ENCODE data around the gene METTL27. TPM values are rescaled to one million over a fixed set of nuclear protein-coding genes. Genes with fewer than 3 reads are reported as not detected.
"Not testable (repeated sequence)": the region's sequence is repeated elsewhere in the genome, so short reads cannot be mapped to it uniquely, and the experiment has no call there.

The METTL27 gene
- total RNA-seq, 1 donor from 2014 or later = 10.5 TPM

GRCh38 chr7:73795188-73795587, 47.1 kb downstream of the METTL27 start:
- H3K4me1 Mint-ChIP-seq = peaks cover 14% of the 10 kb centered on the region
- not testable (repeated sequence) for H4K20me1 ChIP-seq (ENCODE audit: low read depth); H3K9ac ChIP-seq; H2AFZ ChIP-seq (replicated peaks); H3F3A ChIP-seq (ENCODE audit: low read depth); H3K36me3 ChIP-seq; H3K27me3 ChIP-seq; H3K36me3 Mint-ChIP-seq; H3K4me1 ChIP-seq; H3K4me3 Mint-ChIP-seq; H3K9me3 ChIP-seq (ENCODE audit: low read depth); H3K4me3 ChIP-seq; H3K79me2 ChIP-seq (ENCODE audit: low read depth); H3K27me3 Mint-ChIP-seq (ENCODE audit: insufficient read depth, low read depth); H3K27ac ChIP-seq; H3K27ac Mint-ChIP-seq; H3K4me2 ChIP-seq; DNase-seq (ENCODE audit: low spot score)
- H3K9me3 Mint-ChIP-seq = peaks cover 13% of the 10 kb centered on the region

GRCh38 chr7:73791170-73791690, 51.1 kb downstream of the METTL27 start:
- H3K4me3 ChIP-seq, H3K27ac Mint-ChIP-seq: not testable (repeated sequence)

DNA sequence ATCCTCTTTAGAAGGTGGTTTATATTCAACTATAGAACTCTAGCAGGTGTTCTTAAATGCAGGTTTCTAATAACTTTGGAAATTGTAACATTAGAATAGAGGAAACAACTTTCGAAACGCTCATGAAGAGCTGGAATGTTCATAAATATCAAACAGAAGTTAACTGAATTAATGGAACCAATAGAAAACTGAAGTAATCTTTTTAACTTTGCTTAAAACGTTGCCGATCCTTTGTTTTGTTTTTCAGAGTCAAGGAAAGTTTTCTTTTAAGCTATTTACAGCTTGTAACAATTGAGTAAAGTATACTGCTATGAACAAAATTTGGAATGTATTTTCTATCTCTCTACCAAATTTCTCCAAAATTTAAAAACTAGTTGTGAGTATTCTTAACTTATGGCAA, 53.3 kb downstream of the METTL27 start:
- Mint-ChIP-seq H3K4me3 (no peak overlapping the region), H3K27me3 (ENCODE audit: insufficient read depth, low read depth) (peaks cover 2% of the 10 kb centered on the region), H3K9me3 (peaks cover 16% of the 10 kb centered on the region), H3K36me3 (peaks cover 2% of the 10 kb centered on the region), H3K4me1 (peaks cover 10% of the 10 kb centered on the region), H3K27ac (no peak overlapping the region)
- Histone ChIP-seq H3K4me2 (no peak overlapping the region), H3K4me1 (no peaks in the 10 kb centered on the region), H3K36me3 (no peaks in the 10 kb centered on the region), H3K79me2 (ENCODE audit: low read depth) (no peaks in the 10 kb centered on the region), H3K9me3 (ENCODE audit: low read depth) (no peaks in the 10 kb centered on the region), H2AFZ (replicated peaks) (no peak overlapping the region), H3K4me3 (no peak overlapping the region), H4K20me1 (ENCODE audit: low read depth) (no peaks in the 10 kb centered on the region), H3F3A (ENCODE audit: low read depth) (no peaks in the 10 kb centered on the region), H3K27ac (no peak overlapping the region), H3K9ac (no peak overlapping the region), H3K27me3 (no peaks in the 10 kb centered on the region)
- TF ChIP-seq EZH2 (IDR thresholded peaks at IDR 0.05) = no peak
- no peak for TF ChIP-seq CTCF (IDR thresholded peaks at IDR 0.05)
- TF ChIP-seq EZH2phosphoT487 (IDR thresholded peaks at IDR 0.05) = no peak
- no peak for DNase-seq (ENCODE audit: low spot score)

More at GRCh38 chr7:73791170-73791690, 51.1 kb downstream of the METTL27 start:
- DNase-seq (ENCODE audit: low spot score); H3F3A ChIP-seq (ENCODE audit: low read depth); H3K4me1 ChIP-seq; H3K27me3 Mint-ChIP-seq (ENCODE audit: insufficient read depth, low read depth); H3K9ac ChIP-seq; H3K27me3 ChIP-seq; H3K9me3 ChIP-seq (ENCODE audit: low read depth); H3K36me3 ChIP-seq; H3K27ac ChIP-seq; H3K79me2 ChIP-seq (ENCODE audit: low read depth); H3K36me3 Mint-ChIP-seq; H3K4me3 Mint-ChIP-seq; H3K4me2 ChIP-seq; H2AFZ ChIP-seq (replicated peaks); H4K20me1 ChIP-seq (ENCODE audit: low read depth): not testable (repeated sequence)
- Mint-ChIP-seq H3K4me1 (peaks cover 14% of the 10 kb centered on the region), H3K9me3 (peaks cover 18% of the 10 kb centered on the region)

- not testable (repeated sequence) for H3F3A ChIP-seq (ENCODE audit: low read depth); H3K4me1 ChIP-seq; H3K4me2 ChIP-seq; H3K79me2 ChIP-seq (ENCODE audit: low read depth); H3K27ac ChIP-seq; H3K4me3 Mint-ChIP-seq; H3K36me3 ChIP-seq; H3K36me3 Mint-ChIP-seq; H3K9me3 ChIP-seq (ENCODE audit: low read depth); H3K4me3 ChIP-seq; H2AFZ ChIP-seq (replicated peaks); H3K4me1 Mint-ChIP-seq; H3K9ac ChIP-seq; H3K27me3 ChIP-seq; H3K27me3 Mint-ChIP-seq (ENCODE audit: insufficient read depth, low read depth); H3K27ac Mint-ChIP-seq; H4K20me1 ChIP-seq (ENCODE audit: low read depth); DNase-seq (ENCODE audit: low spot score)
- peaks cover 19% of the 10 kb centered on the region for H3K9me3 Mint-ChIP-seq
Observed at GRCh38 chr7:73787786-73788048, 54.6 kb downstream of the METTL27 start.

- no peaks in the 10 kb centered on the region for H3K4me1 ChIP-seq
- no peak overlapping the region for H3K9ac ChIP-seq
- peaks cover 2% of the 10 kb centered on the region for H3K27me3 Mint-ChIP-seq (ENCODE audit: insufficient read depth, low read depth)
- no peak overlapping the region for H3K27ac ChIP-seq
- TF ChIP-seq EZH2 (IDR thresholded peaks at IDR 0.05) = no peak
- no peaks in the 10 kb centered on the region for H3K36me3 Mint-ChIP-seq
- no peaks in the 10 kb centered on the region for H3K36me3 ChIP-seq
- no peak for DNase-seq (ENCODE audit: low spot score)
- peaks cover 18% of the 10 kb centered on the region for H3K9me3 Mint-ChIP-seq
- no peaks in the 10 kb centered on the region for H3K4me1 Mint-ChIP-seq
- no peaks in the 10 kb centered on the region for H3K9me3 ChIP-seq (ENCODE audit: low read depth)
- no peaks in the 10 kb centered on the region for H3K27me3 ChIP-seq
- H2AFZ ChIP-seq (replicated peaks) = no peak overlapping the region
- H3K27ac Mint-ChIP-seq = no peak overlapping the region
- no peaks in the 10 kb centered on the region for H3K79me2 ChIP-seq (ENCODE audit: low read depth)
- H3K4me2 ChIP-seq = no peak overlapping the region
- H3F3A ChIP-seq (ENCODE audit: low read depth) = no peaks in the 10 kb centered on the region
- H3K4me3 Mint-ChIP-seq = no peak overlapping the region
- no peaks in the 10 kb centered on the region for H4K20me1 ChIP-seq (ENCODE audit: low read depth)
- no peak overlapping the region for H3K4me3 ChIP-seq
Observed at GRCh38 chr7:73786588-73786987, 55.7 kb downstream of the METTL27 start.

Other genes with a start within 250 kb of the METTL27 start
- gene MLXIPL, start 218.0 kb downstream of the METTL27 start, total RNA-seq (ENCODE audit: low replicate concordance) = 0.87 and 0.90 TPM in 2 replicates
- gene VPS37D, start 174.7 kb downstream of the METTL27 start, total RNA-seq (ENCODE audit: low replicate concordance) = 7.0 and 24.6 TPM in 2 replicates
- gene DNAJC30, start 159.1 kb downstream of the METTL27 start, total RNA-seq (ENCODE audit: low replicate concordance) = 0.94 and 2.6 TPM in 2 replicates
- gene BUD23, start 158.9 kb downstream of the METTL27 start, total RNA-seq (ENCODE audit: low replicate concordance) = 22.8 and 41.6 TPM in 2 replicates
- 21.9 and 29.0 TPM in 2 replicates for gene STX1A, start 122.8 kb downstream of the METTL27 start, total RNA-seq (ENCODE audit: low replicate concordance)
- gene ABHD11, start 103.7 kb downstream of the METTL27 start, total RNA-seq (ENCODE audit: low replicate concordance) = 9.3 and 15.1 TPM in 2 replicates
- 1.6 and 14.2 TPM in 2 replicates for gene CLDN3, start 72.2 kb downstream of the METTL27 start, total RNA-seq (ENCODE audit: low replicate concordance)
- gene CLDN4, start 11.5 kb downstream of the METTL27 start, total RNA-seq (ENCODE audit: low replicate concordance) = 2.8 TPM in 1 of 2 replicates, not detected in the other
- not detected in 2 replicates for gene TMEM270, start 18.6 kb upstream of the METTL27 start, total RNA-seq (ENCODE audit: low replicate concordance)
- 0.47 and 1.1 TPM in 2 replicates for gene ELN, start 185.7 kb upstream of the METTL27 start, total RNA-seq (ENCODE audit: low replicate concordance)
- gene LIMK1, start 241.3 kb upstream of the METTL27 start, total RNA-seq (ENCODE audit: low replicate concordance) = 29.9 and 66.6 TPM in 2 replicates

Data from neural progenitor cell (in vitro differentiated cells).